GM10248 (cell line): ENCODE measurements around the gene IL12B.
A peak's percentile ranks its signal among the peaks of the same experiment; 100 is the strongest.

Experiments used
- CTCF ChIA-PET: fragments of 300-600 bp; sonication (Branson Sonifier 250); formaldehyde crosslinking; extraction: SDS; loops from one replicate; lab custom pipeline; 2021; ENCODE audit warnings: antibody characterized with exemption; lab: Yijun Ruan, JAX
- POLR2A ChIA-PET: fragments of 350-650 bp; sonication (Branson Sonifier 250); formaldehyde crosslinking; extraction: SDS; loops from one replicate; lab custom pipeline; 2020; ENCODE audit warnings: antibody characterized with exemption; lab: Yijun Ruan, JAX
- DNase-seq: peaks from one replicate; pipeline ENCODE4 v3.0.0; 2012; ENCODE audit errors: extremely low spot score
- TF ChIP-seq, protein P1 (sequence below): IDR thresholded peaks from 2 replicates; pipeline ENCODE4 v1.5.1; 2012; ENCODE audit warnings: mild to moderate bottlenecking, low read depth; ENCODE audit errors: extremely low read depth, missing control alignments, control extremely low read depth

The IL12B gene

DNA sequence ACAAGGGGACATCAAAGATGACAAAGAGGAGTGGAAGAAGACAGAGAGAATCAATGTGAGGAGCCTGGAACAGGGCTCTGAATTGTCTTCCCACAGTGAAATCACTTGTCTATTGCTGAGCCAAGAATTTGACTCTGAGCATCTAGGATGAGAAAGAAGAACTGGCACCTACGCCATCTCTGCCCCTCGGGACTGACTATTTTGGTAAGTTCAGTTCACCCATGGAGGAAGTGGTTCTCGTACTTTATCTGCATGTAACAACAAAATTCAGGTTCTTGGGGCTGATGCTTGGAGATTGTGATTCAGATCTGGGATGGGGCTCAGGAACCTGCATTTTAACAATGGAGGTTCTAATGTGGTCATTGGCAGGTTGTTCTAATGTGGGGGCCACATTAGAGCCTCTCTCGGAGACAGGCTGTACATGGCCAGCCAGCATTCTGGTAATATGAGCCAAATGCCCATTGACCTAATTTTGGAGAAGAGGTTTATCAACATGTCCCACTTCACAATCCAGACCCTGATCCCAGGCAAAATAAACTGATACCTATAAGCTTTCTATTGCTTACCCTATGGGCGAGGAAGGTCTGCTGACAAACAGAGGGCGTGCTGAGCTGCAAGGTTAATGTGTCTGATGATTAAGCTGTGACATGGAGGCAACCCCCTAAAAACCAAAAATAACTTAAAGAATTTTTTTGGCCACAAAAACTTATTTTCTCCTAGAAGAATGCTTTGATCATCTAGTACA, 2.7 kb upstream of the IL12B start:
- CTCF ChIA-PET = interaction anchor here (0.6 to 3.0 kb wide), 7 partner anchors 9 to 654 kb away, joined by 3 to 13 read pairs (median 4); no protein-coding TSS in a partner anchor
- TF ChIP-seq, protein P1, sequence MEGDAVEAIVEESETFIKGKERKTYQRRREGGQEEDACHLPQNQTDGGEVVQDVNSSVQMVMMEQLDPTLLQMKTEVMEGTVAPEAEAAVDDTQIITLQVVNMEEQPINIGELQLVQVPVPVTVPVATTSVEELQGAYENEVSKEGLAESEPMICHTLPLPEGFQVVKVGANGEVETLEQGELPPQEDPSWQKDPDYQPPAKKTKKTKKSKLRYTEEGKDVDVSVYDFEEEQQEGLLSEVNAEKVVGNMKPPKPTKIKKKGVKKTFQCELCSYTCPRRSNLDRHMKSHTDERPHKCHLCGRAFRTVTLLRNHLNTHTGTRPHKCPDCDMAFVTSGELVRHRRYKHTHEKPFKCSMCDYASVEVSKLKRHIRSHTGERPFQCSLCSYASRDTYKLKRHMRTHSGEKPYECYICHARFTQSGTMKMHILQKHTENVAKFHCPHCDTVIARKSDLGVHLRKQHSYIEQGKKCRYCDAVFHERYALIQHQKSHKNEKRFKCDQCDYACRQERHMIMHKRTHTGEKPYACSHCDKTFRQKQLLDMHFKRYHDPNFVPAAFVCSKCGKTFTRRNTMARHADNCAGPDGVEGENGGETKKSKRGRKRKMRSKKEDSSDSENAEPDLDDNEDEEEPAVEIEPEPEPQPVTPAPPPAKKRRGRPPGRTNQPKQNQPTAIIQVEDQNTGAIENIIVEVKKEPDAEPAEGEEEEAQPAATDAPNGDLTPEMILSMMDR = no peak
- POLR2A ChIA-PET = no interaction called here
- DNase-seq = no peak

DNA sequence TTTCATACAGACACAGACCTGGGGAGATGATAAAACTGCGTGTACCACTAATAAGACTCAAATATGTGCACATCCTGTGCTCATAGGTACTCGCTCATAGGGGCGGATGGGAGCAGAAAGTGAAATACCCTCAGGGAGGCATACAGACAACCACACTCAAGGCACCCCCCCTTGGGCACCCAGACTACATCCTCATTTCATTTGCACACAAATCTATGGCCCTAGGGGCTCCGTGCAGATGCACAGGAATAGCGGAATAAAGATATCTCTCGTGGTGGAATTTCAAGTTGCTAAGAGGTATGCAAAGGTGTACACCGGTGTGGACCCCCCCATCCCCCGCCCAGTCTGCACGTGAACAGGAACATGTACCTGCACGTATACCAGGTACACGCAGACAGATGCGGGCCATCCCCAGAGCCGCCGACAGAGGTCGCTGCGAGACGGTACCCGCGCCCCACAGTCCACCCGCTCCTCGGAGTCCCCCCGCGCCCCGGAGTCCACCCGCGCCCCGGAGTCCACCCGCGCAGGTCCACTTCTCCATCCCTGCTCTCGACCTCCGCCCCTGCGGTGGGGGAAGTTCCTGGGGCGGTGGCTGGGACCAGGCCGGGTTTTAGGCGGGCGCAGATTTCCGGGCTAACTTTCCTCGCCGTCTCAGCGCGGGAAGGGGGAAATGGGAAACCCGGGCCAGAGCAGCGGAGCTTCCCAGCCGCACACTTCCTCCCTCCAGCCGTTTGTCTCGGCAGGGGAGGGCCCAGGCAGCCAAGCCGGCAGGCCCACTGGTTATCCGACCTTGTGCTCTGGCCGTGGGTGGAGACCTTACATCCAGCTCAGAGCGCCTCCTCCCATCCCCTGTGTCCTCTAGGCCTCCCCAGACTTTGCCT, 1.0 kb upstream of the IL12B start:
- ChIA-PET POLR2A (no interaction called here), CTCF (interaction anchor here (0.8 to 3.0 kb wide), 9 partner anchors 9 to 583 kb away, joined by 3 to 13 read pairs (median 3); no protein-coding TSS in a partner anchor)
- peak; percentile 77 for DNase-seq
- TF ChIP-seq, protein P1 = peak; percentile 72

- TF ChIP-seq, protein P1 = no peak
- no peak for DNase-seq
- CTCF ChIA-PET = interaction anchor here (0.9 to 2.3 kb wide), 7 partner anchors 8 to 634 kb away, joined by 3 to 5 read pairs (median 3); no protein-coding TSS in a partner anchor
- POLR2A ChIA-PET = no interaction called here
These were observed 5.3 kb downstream of the IL12B start for GRCh38 chr5:159324986-159325385.

DNA sequence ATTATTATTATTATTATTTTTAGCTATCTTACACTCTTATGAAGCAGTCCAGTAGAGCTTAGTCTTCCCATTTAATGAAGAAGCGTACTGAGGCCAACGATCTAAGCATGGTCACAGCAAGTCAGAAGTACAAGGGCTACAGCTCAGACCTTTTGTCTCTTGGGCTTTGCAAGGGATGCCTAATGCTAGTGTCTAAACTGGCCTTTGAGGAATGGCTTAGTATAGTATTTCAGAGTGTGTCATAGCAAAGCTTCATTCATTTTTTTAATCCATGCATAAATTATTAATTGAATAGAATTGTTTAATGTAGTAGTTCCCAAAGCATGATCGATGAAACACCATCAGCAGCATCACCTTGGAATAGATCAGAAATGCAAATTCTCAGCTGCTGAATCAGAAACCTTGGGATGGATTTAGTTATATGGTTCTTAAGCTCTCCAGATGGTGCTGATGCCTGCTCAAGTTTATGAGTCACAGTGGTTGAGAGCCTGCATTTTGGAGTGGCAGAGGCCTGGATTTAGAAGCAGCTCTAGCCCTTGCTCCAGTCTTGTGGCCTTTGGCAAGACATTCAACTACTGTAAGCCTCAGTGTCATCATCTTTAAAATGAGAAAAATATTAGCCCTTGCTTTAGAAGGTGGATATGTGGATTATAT, 6.1 kb downstream of the IL12B start:
- TF ChIP-seq, protein P1 = no peak
- CTCF ChIA-PET = interaction anchor here (0.9 to 2.3 kb wide), 7 partner anchors 9 to 635 kb away, joined by 3 to 5 read pairs (median 3); no protein-coding TSS in a partner anchor
- POLR2A ChIA-PET = no interaction called here
- no peak for DNase-seq

DNA sequence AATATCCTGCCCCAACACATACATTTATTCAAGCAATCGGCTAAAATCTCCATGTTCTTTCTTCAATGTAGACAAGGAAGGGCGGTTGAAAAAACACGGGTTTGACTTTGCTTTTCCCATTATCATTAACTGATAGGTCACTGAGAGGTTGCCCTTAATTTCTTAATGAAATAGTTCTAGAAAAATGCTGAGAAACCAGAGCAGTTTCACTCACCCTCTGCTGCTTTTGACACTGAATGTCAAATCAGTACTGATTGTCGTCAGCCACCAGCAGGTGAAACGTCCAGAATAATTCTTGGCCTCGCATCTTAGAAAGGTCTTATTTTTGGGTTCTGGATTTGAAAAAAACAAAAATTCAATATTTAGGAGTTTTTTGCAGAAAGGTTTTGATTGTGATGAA, 8.1 kb downstream of the IL12B start:
- no peak for DNase-seq
- TF ChIP-seq, protein P1 = no peak
- CTCF ChIA-PET = interaction anchor here (1.0 to 8.3 kb wide), 2 partner anchors 10 to 165 kb away, joined by 4 to 124 read pairs; no protein-coding TSS in a partner anchor
- POLR2A ChIA-PET = no interaction called here
